ENCODE results near the gene LYSMD3. TPM values are rescaled to one million over a fixed set of nuclear protein-coding genes. Genes with fewer than 3 reads are reported as not detected.
"Not testable (repeated sequence)": the region's sequence is repeated elsewhere in the genome, so short reads cannot be mapped to it uniquely, and the experiment has no call there.

Gene LYSMD3
- total RNA-seq: 10 to 100 TPM in 1 of 4 donors, 1 to 10 TPM in 3; 6.4 to 13.7 (median 8.4) TPM

GRCh38 chr5:90529194-90529938 lies at the start of gene LYSMD3:
LYSMD3 (minus strand) TSS chr5:90529584; CDS start chr5:90525289, 4,295 bp downstream.
- peak; percentile 28 to 92 (median 71) for TF ChIP-seq POLR2AphosphoS5 (IDR thresholded peaks at IDR 0.05)
- no peak for TF ChIP-seq EP300 (IDR thresholded peaks at IDR 0.05)
- TF ChIP-seq POLR2A (IDR thresholded peaks at IDR 0.05): peak; percentile 31 to 86
- Histone ChIP-seq H3K4me3 (peak within 1 kb of the TSS; percentile 75), H3K9me3 (no peaks in the 10 kb centered on the region), H3K36me3 (peaks cover 7% of the 10 kb centered on the region), H3K27me3 (peaks cover 7% of the 10 kb centered on the region), H3K4me1 (peaks cover 38% of the 10 kb centered on the region), H3K27ac (peak within 1 kb of the TSS; percentile 88)
- peak; percentile 99 for DNase-seq (ENCODE audit: low spot score in 2 of 2)
- WGBS: 0% methylated on average over 7 of the region's 64 CpGs

- H3K4me3 ChIP-seq; DNase-seq (ENCODE audit: low spot score in 2 of 2); H3K4me1 ChIP-seq; H3K9me3 ChIP-seq; H3K27ac ChIP-seq; H3K27me3 ChIP-seq; H3K36me3 ChIP-seq: not testable (repeated sequence)
- 74% methylated on average over 3 of the region's 3 CpGs for WGBS
These were observed 47.2 kb upstream of the LYSMD3 start for GRCh38 chr5:90576566-90576965.

- WGBS: 78% methylated on average over 5 of the region's 5 CpGs
- H3K27ac ChIP-seq: no peak overlapping the region
- no peak for DNase-seq (ENCODE audit: low spot score in 2 of 2)
- TF ChIP-seq POLR2AphosphoS5 (IDR thresholded peaks at IDR 0.05): no peak
- no peak for TF ChIP-seq CTCF (IDR thresholded peaks at IDR 0.05)
- no peak for TF ChIP-seq POLR2A (IDR thresholded peaks at IDR 0.05)
- TF ChIP-seq EP300 (IDR thresholded peaks at IDR 0.05): no peak
- H3K4me1 ChIP-seq: no peaks in the 10 kb centered on the region
- H3K4me3 ChIP-seq: no peak overlapping the region
- H3K27me3 ChIP-seq: no peaks in the 10 kb centered on the region
- no peaks in the 10 kb centered on the region for H3K36me3 ChIP-seq
- H3K9me3 ChIP-seq: no peaks in the 10 kb centered on the region
These were observed 46.3 kb upstream of the LYSMD3 start for GRCh38 chr5:90575712-90576111.

GRCh38 chr5:90571147-90571773 lies 41.9 kb upstream of the LYSMD3 start:
- 67% methylated on average over 1 of the region's 1 CpG for WGBS
- DNase-seq (ENCODE audit: low spot score in 2 of 2): no peak
- no peak for TF ChIP-seq EP300 (IDR thresholded peaks at IDR 0.05)
- no peak for TF ChIP-seq POLR2A (IDR thresholded peaks at IDR 0.05)
- TF ChIP-seq POLR2AphosphoS5 (IDR thresholded peaks at IDR 0.05): no peak
- TF ChIP-seq CTCF (IDR thresholded peaks at IDR 0.05): no peak
- H3K9me3 ChIP-seq: peaks cover 4% of the 10 kb centered on the region
- H3K4me3 ChIP-seq: no peak overlapping the region
- no peaks in the 10 kb centered on the region for H3K36me3 ChIP-seq
- peaks cover 4% of the 10 kb centered on the region for H3K27me3 ChIP-seq
- no peaks in the 10 kb centered on the region for H3K4me1 ChIP-seq
- H3K27ac ChIP-seq: no peak overlapping the region

GRCh38 chr5:90570034-90570433 lies 40.6 kb upstream of the LYSMD3 start:
- peaks cover 4% of the 10 kb centered on the region for H3K9me3 ChIP-seq
- no peak overlapping the region for H3K4me3 ChIP-seq
- H3K36me3 ChIP-seq: no peaks in the 10 kb centered on the region
- TF ChIP-seq EP300 (IDR thresholded peaks at IDR 0.05): no peak
- TF ChIP-seq CTCF (IDR thresholded peaks at IDR 0.05): no peak
- no peak for DNase-seq (ENCODE audit: low spot score in 2 of 2)
- H3K4me1 ChIP-seq: no peaks in the 10 kb centered on the region
- H3K27ac ChIP-seq: no peak overlapping the region
- peaks cover 4% of the 10 kb centered on the region for H3K27me3 ChIP-seq
- WGBS: 82% methylated on average over 2 of the region's 2 CpGs

GRCh38 chr5:90569084-90569483 lies 39.7 kb upstream of the LYSMD3 start:
- Histone ChIP-seq H3K27me3 (peaks cover 4% of the 10 kb centered on the region), H3K36me3 (no peaks in the 10 kb centered on the region), H3K4me1 (no peaks in the 10 kb centered on the region), H3K4me3 (no peak overlapping the region), H3K9me3 (peaks cover 4% of the 10 kb centered on the region), H3K27ac (no peak overlapping the region)
- no peak for DNase-seq (ENCODE audit: low spot score in 2 of 2)
- WGBS: 69% methylated on average over 1 of the region's 1 CpG
- TF ChIP-seq CTCF (IDR thresholded peaks at IDR 0.05) (no peak), POLR2A (IDR thresholded peaks at IDR 0.05) (no peak), EP300 (IDR thresholded peaks at IDR 0.05) (no peak), POLR2AphosphoS5 (IDR thresholded peaks at IDR 0.05) (no peak)
